Measurements from ENCODE around the gene OR4D2. TPM values are rescaled to one million over a fixed set of nuclear protein-coding genes. Genes with fewer than 3 reads are reported as not detected.

Gene OR4D2
- total and polyA plus RNA-seq, 2 of the 8 experiments (the other 6 are each of a cell fraction or from before 2014, with no cell fraction given), result not detected

DNA sequence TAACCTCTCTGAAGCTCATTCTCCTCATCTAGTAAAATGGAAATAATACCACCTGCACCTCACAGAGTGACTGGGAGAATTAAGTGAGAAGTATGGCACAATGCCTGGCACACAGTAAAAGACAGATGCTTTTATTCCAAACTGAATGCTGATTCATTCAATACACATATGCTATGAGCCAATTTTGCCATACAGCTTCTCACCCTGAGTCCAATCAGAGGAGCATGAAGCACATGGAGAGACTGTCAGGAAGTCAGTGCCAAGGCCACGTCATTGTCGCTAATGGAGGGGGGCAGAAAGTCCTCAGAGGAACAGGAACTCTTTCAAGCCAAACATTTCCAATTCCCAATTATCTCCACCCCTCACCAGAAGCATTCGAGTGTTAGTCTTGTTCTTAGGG lies 40.7 kb downstream of the OR4D2 start (continued):
- TF ChIP-seq, protein P1, sequence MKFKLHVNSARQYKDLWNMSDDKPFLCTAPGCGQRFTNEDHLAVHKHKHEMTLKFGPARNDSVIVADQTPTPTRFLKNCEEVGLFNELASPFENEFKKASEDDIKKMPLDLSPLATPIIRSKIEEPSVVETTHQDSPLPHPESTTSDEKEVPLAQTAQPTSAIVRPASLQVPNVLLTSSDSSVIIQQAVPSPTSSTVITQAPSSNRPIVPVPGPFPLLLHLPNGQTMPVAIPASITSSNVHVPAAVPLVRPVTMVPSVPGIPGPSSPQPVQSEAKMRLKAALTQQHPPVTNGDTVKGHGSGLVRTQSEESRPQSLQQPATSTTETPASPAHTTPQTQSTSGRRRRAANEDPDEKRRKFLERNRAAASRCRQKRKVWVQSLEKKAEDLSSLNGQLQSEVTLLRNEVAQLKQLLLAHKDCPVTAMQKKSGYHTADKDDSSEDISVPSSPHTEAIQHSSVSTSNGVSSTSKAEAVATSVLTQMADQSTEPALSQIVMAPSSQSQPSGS (IDR thresholded peaks at IDR 0.05; ENCODE audit: low read length), result no peak
- TF ChIP-seq POLR2A (IDR thresholded peaks at IDR 0.05; ENCODE audit: control extremely low read depth in 1 of 2, low read depth in 2 of 2, low read length in 2 of 2) (no peak), SUZ12 (IDR thresholded peaks at IDR 0.05; ENCODE audit: low read length) (no peak), GABPA (IDR thresholded peaks at IDR 0.05; ENCODE audit: borderline replicate concordance, insufficient read depth, low read length) (no peak), ASH2L (IDR thresholded peaks at IDR 0.05; ENCODE audit: low read length) (no peak)
